ENCODE data around the gene KRTAP4-2. TPM values are rescaled to one million over a fixed set of nuclear protein-coding genes. Genes with fewer than 3 reads are reported as not detected.
"Not testable (repeated sequence)": the region's sequence is repeated elsewhere in the genome, so short reads cannot be mapped to it uniquely, and the experiment has no call there.

The KRTAP4-2 gene
- not detected in 2 replicates for total RNA-seq

DNA sequence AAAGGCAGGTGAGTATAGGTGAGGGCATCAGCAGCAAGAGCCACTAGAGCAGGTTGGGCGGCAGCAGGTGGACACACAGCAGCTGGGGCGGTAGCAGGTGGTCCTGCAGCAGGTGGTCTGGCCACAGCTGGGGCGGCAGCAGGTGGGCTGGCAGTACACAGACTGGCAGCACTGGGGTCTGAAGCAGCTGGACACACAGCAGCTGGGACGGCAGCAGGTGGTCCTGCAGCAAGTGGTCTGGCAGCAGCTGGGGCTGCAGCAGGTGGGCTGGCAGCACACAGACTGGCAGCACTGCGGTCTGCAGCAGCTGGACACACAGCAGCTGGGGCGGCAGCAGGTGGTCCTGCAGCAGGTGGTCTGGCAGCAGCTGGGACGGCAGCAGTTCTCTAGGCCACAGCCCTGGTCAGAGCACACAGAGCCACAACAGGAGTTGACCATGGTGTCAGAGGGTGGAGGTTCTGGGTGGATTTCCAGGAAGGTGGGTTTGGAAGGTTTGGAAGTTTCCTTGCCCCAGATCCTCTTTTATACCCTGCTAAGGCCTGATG lies at the start of gene KRTAP4-2:
TSS of gene KRTAP4-2 (minus strand) at position 495 of the 545 bp plus-strand sequence. CDS start at position 438, 57 bp downstream.
- DNase-seq (ENCODE audit: low read depth in 2 of 2) = no peak

DNA sequence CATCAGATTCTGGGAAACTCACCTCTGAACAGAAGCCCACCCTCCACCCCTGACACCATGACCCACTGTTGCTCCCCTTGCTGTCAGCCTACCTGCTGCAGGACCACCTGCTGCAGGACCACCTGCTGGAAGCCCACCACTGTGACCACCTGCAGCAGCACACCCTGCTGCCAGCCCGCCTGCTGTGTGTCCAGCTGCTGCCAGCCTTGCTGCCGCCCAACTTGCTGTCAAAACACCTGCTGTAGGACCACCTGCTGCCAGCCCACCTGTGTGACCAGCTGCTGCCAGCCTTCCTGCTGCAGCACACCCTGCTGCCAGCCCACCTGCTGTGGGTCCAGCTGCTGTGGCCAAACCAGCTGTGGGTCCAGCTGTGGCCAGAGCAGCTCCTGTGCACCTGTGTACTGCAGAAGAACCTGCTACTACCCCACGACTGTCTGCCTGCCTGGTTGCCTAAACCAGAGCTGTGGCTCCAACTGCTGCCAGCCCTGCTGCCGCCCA lies 48.6 kb upstream of the KRTAP4-2 start, which contains the start of gene KRTAP9-2:
TSS of gene KRTAP9-2 (plus strand) at position 51 of the 498 bp plus-strand sequence. CDS start at position 58, 7 bp downstream.
- not testable (repeated sequence) for DNase-seq (ENCODE audit: low read depth in 2 of 2)

- no peak for DNase-seq (ENCODE audit: low read depth in 2 of 2)
These were observed 48.0 kb upstream of the KRTAP4-2 start for GRCh38 chr17:41226051-41226450.

DNA sequence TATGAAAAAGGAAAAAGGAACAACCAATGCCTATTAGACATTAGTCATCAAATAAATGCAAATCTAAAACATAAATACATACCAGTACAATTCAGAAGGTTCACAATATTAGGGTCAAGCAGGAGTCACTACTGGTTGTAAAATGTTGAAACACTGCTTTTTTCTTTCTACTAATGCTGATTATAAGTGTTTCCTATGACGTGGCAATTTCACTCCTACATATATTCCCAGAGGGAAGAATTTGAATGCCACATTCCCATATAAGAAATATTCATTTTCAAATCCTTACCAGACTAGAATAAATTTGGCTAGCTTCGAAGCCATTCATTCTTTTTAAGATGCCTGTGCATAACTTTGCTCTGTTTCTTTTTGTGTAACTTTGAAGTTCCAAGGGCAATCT lies 45.8 kb upstream of the KRTAP4-2 start:
- DNase-seq (ENCODE audit: low read depth in 2 of 2) = no peak

DNA sequence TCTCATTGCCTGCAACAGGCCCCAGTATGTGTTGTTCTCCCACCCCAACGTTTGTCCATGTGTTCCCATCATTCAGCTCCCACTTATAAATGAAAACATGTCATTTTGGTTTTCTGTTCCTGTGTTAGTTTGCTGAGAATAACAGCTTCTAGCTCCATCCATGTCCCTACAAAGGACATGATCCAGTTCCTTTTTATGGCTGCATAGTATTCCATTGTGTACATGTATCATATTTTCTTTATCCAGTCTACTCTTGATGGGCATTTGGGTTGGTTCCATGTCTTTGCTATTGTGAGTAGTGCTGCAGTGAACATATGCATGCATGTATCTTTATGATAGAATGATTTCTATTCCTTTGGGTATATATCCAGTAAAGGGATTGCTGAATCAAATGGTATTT lies 37.7 kb upstream of the KRTAP4-2 start:
- no peak for DNase-seq (ENCODE audit: low read depth in 2 of 2)

DNA sequence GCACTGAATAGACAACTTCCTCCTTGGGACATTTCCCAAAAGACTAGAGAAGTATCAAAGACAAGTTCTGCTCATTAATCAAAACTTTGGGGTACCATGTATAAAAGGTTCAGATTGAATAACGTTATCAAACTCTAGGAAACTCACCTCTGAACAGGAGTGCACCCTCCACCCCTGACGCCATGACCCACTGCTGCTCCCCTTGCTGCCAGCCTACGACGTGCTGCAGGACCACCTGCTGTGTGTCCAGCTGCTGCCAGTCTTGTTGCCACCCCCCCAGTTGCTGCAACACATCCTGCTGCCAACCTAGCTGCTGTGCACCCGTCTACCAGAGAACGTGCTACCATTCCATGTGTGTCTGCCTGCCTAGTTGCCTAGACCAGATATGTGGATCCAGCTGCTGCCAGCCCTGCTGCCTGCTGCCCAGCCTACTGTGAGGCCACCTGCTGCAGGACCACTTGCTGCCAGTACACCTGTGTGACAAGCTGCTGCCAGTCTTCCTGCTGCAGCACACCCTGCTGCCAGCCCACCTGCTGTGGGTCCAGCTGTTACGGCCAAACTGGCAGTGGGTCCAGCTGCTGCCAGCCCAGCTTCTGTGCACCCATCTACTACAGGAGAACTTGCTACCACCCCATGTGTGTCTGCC lies 34.6 kb upstream of the KRTAP4-2 start:
- no peak for DNase-seq (ENCODE audit: low read depth in 2 of 2)

DNA sequence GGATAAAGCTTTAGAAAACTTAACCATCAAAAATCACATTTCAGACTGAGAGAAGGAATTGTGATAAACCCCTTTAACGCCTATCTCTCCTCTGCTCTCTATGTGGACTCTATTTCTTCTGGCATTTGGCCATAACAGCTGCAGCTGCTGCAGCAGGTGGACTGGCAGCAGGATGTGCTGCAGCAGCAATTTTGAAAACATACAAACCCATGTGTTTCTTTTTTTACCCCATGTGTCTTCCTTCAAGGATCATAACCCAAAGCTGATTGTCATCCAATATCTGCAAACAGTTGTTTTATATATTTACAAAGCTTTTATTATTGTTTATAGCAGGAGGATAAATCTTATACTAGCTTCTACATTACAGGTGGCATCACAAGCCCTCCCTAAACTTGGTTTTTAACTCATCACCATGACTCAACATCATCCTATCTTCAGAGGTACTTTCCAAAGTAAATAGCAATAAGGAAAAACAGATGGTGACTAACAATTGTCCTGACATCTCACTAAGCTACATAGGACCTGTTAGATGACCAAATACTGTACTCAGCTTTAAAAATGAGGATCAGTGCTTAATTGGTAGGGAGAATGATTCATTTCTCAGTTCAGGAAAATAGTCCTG lies 33.9 kb upstream of the KRTAP4-2 start:
- no peak for DNase-seq (ENCODE audit: low read depth in 2 of 2)

DNA sequence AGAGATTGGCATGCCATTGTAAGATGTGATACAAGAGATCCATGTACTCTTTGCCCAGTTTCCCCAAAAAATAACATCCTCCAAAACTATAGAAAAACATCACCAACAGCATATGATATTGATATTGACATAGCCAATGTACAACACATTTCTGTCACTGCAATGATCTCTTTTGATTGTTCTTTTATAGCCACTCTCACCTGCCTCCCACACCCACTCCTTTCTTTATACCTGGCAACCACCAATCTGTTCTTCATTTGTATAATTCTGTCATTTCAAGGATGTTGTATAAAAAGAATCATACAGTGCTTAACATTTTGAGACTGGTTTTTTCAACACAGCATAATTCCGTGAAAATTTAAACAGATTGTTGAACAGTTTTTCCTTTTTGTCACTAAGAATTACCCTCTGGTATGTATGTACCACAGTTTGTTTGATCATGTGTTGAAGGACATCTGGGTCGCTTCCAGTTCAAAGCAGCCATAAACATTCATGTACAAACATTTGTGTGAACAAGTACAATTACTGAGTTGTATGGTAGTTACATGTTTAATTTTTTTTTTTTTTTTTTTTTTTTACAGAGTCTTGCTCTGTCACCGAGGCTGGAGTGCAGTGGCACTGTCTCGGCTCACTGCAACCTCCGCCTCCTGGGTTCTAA lies 21.5 kb upstream of the KRTAP4-2 start:
- DNase-seq (ENCODE audit: low read depth in 2 of 2) = no peak

DNA sequence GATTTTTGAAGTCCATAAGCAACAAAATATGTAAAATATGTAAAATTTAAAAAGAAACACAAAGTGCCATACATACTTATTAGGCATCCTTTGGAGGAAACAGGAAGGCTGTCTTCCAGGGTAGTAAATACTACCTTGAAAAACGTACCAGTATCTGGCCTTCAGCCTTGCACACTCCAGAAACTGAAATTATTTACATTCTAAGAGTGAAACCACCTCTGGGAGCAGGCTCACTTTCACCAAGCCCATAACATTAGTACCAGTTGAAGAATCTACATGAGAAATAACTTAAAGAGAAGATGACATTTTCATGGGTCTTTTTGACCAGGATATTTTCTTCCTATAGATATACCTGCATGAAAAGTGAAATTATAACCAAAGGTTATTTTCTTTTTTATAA lies 18.0 kb upstream of the KRTAP4-2 start:
- DNase-seq (ENCODE audit: low read depth in 2 of 2) = no peak

- no peak for DNase-seq (ENCODE audit: low read depth in 2 of 2)
These were observed 12.3 kb upstream of the KRTAP4-2 start for GRCh38 chr17:41190328-41190727.

GRCh38 chr17:41189837-41190318 lies 11.9 kb upstream of the KRTAP4-2 start, which contains the start of gene KRTAP9-1:
Gene KRTAP9-1 (plus strand): TSS chr17:41189887. CDS start chr17:41189887, 0 bp downstream.
- DNase-seq (ENCODE audit: low read depth in 2 of 2) = not testable (repeated sequence)

GRCh38 chr17:41186872-41187271 lies 8.9 kb upstream of the KRTAP4-2 start:
- DNase-seq (ENCODE audit: low read depth in 2 of 2) = no peak

DNA sequence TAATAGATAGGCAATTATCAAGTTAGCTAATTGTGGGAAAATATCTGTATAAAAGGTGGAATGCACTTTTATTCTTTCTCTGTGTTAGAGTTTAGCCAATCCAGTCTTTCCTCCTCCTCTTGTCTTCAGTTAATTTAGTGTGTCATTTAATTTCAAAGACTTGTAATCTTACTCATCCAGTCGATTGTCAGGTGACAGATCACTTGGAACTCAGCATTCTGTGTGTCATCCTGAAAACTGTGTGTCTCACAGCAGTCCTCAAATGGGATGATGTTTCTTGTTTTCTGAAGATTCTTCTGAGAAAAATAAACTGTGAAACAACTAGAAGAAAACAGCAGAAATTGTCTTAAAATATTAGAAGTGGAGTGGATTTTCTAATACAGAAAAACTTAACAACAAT lies 7.0 kb upstream of the KRTAP4-2 start:
- DNase-seq (ENCODE audit: low read depth in 2 of 2) = no peak

DNA sequence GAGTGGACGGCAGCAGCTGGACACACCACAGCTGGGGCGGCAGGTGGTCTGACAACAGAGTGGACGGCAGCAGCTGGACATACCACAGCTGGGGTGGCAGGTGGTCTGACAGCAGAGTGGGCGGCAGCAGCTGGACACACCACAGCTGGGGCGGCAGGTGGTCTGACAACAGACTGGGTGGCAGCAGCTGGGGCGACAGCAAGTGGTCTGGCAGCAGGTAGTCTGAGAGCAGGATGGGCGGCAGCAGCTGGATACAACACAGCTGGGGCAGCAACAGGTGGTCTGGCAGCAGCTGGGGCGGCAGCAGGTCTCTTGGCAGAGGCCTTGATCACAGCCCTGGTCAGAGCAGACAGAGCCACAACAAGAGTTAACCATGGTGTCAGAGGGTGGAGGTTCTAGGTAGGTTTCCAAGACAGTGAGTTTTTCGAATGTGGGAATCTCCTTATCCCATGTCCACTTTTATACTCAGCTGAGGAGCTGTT lies 6.5 kb upstream of the KRTAP4-2 start, which contains the start of gene KRTAP4-1:
TSS of gene KRTAP4-1 (minus strand) at position 432 of the 482 bp plus-strand sequence. CDS start at position 375, 57 bp downstream.
- DNase-seq (ENCODE audit: low read depth in 2 of 2) = no peak

- no peak for DNase-seq (ENCODE audit: low read depth in 2 of 2)
These were observed 1.0 kb upstream of the KRTAP4-2 start for GRCh38 chr17:41178843-41179616.

DNA sequence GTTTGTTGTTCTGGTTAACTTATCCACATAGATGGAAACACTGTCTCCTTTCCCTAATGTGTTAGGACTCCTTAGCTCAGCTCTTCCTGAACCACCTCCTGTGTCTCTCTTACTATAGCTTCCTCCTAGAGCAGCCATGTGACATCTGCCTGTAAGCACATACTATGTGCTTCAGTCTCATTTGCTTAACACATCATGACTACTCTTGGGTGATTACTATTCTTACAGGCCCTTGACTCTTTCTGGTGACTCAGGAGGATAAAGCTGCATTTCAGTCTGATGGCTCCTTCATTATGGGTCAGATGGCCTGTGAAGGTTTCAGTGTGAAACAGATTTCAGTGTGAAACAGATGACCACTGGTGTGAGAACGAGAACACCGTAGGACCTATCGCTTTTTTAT lies 320 bp upstream of the KRTAP4-2 start:
- no peak for DNase-seq (ENCODE audit: low read depth in 2 of 2)

- no peak for DNase-seq (ENCODE audit: low read depth in 2 of 2)
These were observed 1.2 kb downstream of the KRTAP4-2 start for GRCh38 chr17:41176744-41177387.

GRCh38 chr17:41171886-41172285 lies 6.1 kb downstream of the KRTAP4-2 start:
- DNase-seq (ENCODE audit: low read depth in 2 of 2) = no peak

- no peak for DNase-seq (ENCODE audit: low read depth in 2 of 2)
These were observed 9.9 kb downstream of the KRTAP4-2 start, which contains the start of gene KRTAP4-3 for GRCh38 chr17:41168121-41168520. Gene KRTAP4-3 (minus strand): TSS chr17:41168221. CDS start chr17:41168172, 49 bp downstream.

DNA sequence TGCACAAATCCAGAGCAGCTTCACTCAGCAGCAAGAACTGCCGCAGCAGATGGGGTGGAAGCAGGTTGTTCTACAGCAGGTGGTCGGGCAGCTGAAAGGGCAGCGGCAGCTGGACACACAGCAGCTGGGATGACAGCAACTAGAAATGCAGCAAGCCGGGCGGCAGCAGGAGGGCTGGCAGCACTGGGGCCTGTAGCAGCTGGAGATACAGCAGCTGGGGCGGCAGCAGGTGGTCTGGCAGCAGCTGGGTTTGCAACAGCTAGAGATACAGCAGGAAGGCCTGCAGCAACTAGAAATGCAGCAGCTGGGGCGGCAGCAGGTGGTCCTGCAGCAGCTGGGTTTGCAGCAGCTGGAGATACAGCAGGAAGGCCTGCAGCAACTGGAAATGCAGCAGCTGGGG lies 10.5 kb downstream of the KRTAP4-2 start:
- no peak for DNase-seq (ENCODE audit: low read depth in 2 of 2)

All from lung microvascular endothelial cell (primary cell).